CD4-positive, alpha-beta T cell (primary cell): ENCODE results near the gene SOWAHA. TPM values are rescaled to one million over a fixed set of nuclear protein-coding genes. Genes with fewer than 3 reads are reported as not detected.

ENCODE experiments used
- ATAC-seq: fragments of 200-7000 bp; cut with Tn5 transposase; one replicate; pipeline ENCODE4 v1.10.0; 2022; ENCODE audit warnings: mild to moderate bottlenecking; ENCODE audit not compliant: poor library complexity
- CTCF ChIA-PET: fragments of 350-600 bp; sonication (Branson Sonifier 250); formaldehyde crosslinking; loops from one replicate; lab custom pipeline; 2021; ENCODE audit warnings: antibody characterized with exemption, inconsistent platforms; lab: Charles Lee
- POLR2A ChIA-PET: fragments of 350-600 bp; sonication (Branson Sonifier 250); formaldehyde crosslinking; loops from one replicate; lab custom pipeline; 2021; ENCODE audit warnings: antibody characterized with exemption, inconsistent platforms; lab: Charles Lee
- DNase-seq, 14 experiments: peaks; one replicate each; pipeline ENCODE4 v3.0.0-alpha.2; 2013 to 2020; ENCODE audit warnings: mixed read lengths in 2 of 14
- H3K27ac ChIP-seq, 2 donors: one replicate each; pipeline versions ENCODE4 v1.5.1 to v1.7.0; 2013; ENCODE audit warnings: low read length in 2 of 2, low read depth in 1 of 2, mild to moderate bottlenecking in 1 of 2
- H3K27me3 ChIP-seq, 2 experiments: 1 replicate in 1 of 2; 2 replicates in 1 of 2; pipeline versions ENCODE4 v1.6.1 to v1.7.0; 2013; ENCODE audit warnings: low read length in 2 of 2, control low read depth in 1 of 2, mild to moderate bottlenecking in 1 of 2, moderate library complexity in 1 of 2; ENCODE audit not compliant: insufficient read depth in 2 of 2, control insufficient read depth in 1 of 2
- H3K36me3 ChIP-seq: one replicate; pipeline ENCODE4 v1.6.1; 2013; ENCODE audit warnings: low read length, control low read depth; ENCODE audit not compliant: insufficient read depth
- H3K4me1 ChIP-seq: one replicate; pipeline ENCODE4 v1.6.1; 2013; ENCODE audit warnings: low read length, control low read depth; ENCODE audit not compliant: insufficient read depth
- H3K4me3 ChIP-seq: one replicate; pipeline ENCODE4 v1.5.1; 2013; ENCODE audit warnings: mild to moderate bottlenecking, low read length, moderate library complexity
- H3K9me3 ChIP-seq, 2 experiments: 1 replicate in 1 of 2; 2 replicates in 1 of 2; pipeline versions ENCODE4 v1.6.1 to v1.7.0; 2013; ENCODE audit warnings: low read length in 2 of 2, mild to moderate bottlenecking in 2 of 2, control low read depth in 1 of 2, moderate library complexity in 1 of 2; ENCODE audit not compliant: control insufficient read depth in 1 of 2, insufficient read depth in 1 of 2
- H3K27ac Mint-ChIP-seq: one replicate; pipeline ENCODE4 v1.8.0; 2020; ENCODE audit warnings: mixed read lengths
- H3K27me3 Mint-ChIP-seq: one replicate; pipeline ENCODE4 v1.8.0; 2021; ENCODE audit warnings: mixed read lengths
- H3K36me3 Mint-ChIP-seq: one replicate; pipeline ENCODE4 v1.8.0; 2021; ENCODE audit warnings: low read depth, mixed read lengths
- H3K4me1 Mint-ChIP-seq: one replicate; pipeline ENCODE4 v1.8.0; 2021; ENCODE audit warnings: low read depth, mixed read lengths
- H3K4me3 Mint-ChIP-seq: one replicate; pipeline ENCODE4 v1.8.0; 2020; ENCODE audit warnings: mild to moderate bottlenecking, mixed read lengths
- H3K9me3 Mint-ChIP-seq: one replicate; pipeline ENCODE4 v1.8.0; 2020; ENCODE audit warnings: mixed read lengths
- intact Hi-C, 2 experiments: fragments of 100-400 bp; cut with DNase I in 1 of 2; cut with micrococcal nuclease in 1 of 2; formaldehyde crosslinking; loops; one replicate each; pipeline versions ENCODE4 v1.15.1 to v1.9.0; 2023 to 2025; cut with DNase I, micrococcal nuclease
- total RNA-seq, 174 experiments: library from RNA in 2 of 174; stranded (reverse) in 2 of 174; gene quantifications; one replicate each; pipeline ENCODE4 v1.2.3 and lab custom pipeline; 2021 to 2026
- TF ChIP-seq, protein P1 (sequence below): fragments of 200-600 bp; IDR thresholded peaks from one replicate; pipeline ENCODE4 v1.8.0; 2022; ENCODE audit warnings: antibody characterized with exemption, mild to moderate bottlenecking

Gene SOWAHA
- total RNA-seq, 2 experiments from 2014 or later: not detected

- Mint-ChIP-seq H3K27me3 (peaks cover 82% of the 10 kb centered on the region), H3K4me3 (no peak overlapping the region), H3K9me3 (no peaks in the 10 kb centered on the region), H3K4me1 (peaks cover 16% of the 10 kb centered on the region), H3K27ac (no peak overlapping the region), H3K36me3 (no peaks in the 10 kb centered on the region)
- POLR2A ChIA-PET: no interaction called here
- no peaks in the 10 kb centered on the region for H3K9me3 ChIP-seq
- CTCF ChIA-PET: no interaction called here
- H3K27me3 ChIP-seq: peaks cover 23 to 46% of the 10 kb centered on the region in 2 experiments
- H3K4me1 ChIP-seq: peaks cover 13% of the 10 kb centered on the region
- H3K4me3 ChIP-seq: no peak overlapping the region
- intact Hi-C loops: no loop called here
- no peak for ATAC-seq
- no peak for DNase-seq
- H3K27ac ChIP-seq: no peak overlapping the region
- TF ChIP-seq, protein P1, sequence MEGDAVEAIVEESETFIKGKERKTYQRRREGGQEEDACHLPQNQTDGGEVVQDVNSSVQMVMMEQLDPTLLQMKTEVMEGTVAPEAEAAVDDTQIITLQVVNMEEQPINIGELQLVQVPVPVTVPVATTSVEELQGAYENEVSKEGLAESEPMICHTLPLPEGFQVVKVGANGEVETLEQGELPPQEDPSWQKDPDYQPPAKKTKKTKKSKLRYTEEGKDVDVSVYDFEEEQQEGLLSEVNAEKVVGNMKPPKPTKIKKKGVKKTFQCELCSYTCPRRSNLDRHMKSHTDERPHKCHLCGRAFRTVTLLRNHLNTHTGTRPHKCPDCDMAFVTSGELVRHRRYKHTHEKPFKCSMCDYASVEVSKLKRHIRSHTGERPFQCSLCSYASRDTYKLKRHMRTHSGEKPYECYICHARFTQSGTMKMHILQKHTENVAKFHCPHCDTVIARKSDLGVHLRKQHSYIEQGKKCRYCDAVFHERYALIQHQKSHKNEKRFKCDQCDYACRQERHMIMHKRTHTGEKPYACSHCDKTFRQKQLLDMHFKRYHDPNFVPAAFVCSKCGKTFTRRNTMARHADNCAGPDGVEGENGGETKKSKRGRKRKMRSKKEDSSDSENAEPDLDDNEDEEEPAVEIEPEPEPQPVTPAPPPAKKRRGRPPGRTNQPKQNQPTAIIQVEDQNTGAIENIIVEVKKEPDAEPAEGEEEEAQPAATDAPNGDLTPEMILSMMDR: no peak
- H3K36me3 ChIP-seq: no peaks in the 10 kb centered on the region
These were observed 4.2 kb upstream of the SOWAHA start for GRCh38 chr5:132808866-132809265.

DNA sequence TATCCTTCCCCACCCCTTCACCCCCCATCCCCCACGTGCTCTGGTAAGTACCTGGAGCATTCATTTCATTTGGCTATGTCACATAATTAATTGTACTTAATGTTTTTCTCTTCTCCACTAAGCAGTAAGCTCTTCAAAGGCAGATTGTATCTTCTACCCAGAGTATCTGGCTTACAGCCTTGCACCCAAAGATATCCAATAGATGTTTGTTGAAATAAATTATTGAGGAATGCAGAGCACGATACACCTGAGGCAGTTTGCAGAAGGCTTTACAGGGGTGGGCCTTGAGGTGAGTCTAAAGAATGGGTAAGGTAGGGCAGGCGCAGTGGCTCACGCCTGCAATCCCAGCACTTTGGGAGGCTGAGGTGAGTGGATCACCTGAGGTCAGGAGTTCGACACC lies 2.5 kb upstream of the SOWAHA start:
- ChIA-PET POLR2A (no interaction called here), CTCF (interaction anchor here (0.7 to 1.8 kb wide), 3 partner anchors 10 to 1848 kb away, joined by 3 to 7 read pairs (median 3); partner anchors contain the start of gene KIF3A)
- H3K4me3 ChIP-seq: no peak overlapping the region
- Mint-ChIP-seq H3K9me3 (no peaks in the 10 kb centered on the region), H3K4me1 (peaks cover 16% of the 10 kb centered on the region), H3K36me3 (no peaks in the 10 kb centered on the region), H3K4me3 (no peak overlapping the region), H3K27ac (no peak overlapping the region), H3K27me3 (peaks cover 69% of the 10 kb centered on the region)
- intact Hi-C loops: no loop called here
- TF ChIP-seq, protein P1: no peak
- peaks cover 16% of the 10 kb centered on the region for H3K4me1 ChIP-seq
- H3K36me3 ChIP-seq: no peaks in the 10 kb centered on the region
- no peak overlapping the region for H3K27ac ChIP-seq
- no peak for ATAC-seq
- DNase-seq: no peak
- no peaks in the 10 kb centered on the region for H3K9me3 ChIP-seq
- peaks cover 23 to 47% of the 10 kb centered on the region in 2 experiments for H3K27me3 ChIP-seq

DNA sequence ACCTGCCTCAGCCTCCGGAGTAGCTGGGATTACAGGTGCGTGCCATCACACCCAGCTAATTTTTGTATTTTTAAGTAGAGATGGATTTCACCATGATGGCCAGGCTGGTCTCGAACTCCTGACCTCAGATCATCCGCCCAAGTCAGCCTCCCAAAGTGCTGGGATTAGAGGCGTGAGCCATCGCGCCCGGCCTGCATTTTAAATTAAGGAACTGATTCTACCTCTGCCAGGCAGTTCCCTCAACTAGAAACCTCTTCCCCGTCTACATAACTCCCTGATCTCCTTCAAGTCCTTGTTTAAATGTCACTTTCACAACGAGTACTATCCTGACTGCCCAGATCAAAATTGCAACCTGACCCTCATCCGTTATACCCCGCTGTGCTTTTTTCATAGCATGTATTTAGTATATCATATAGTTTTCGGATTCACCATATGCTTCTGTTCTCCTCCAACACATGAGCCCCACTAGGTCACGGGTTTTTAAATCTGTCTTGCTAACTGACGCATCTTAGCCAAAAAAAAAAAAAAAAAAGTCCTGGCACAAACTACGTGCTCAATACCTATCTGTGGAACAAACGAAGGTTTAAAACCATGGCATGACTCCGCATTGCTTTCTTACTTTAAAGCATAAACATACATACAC lies 858 bp upstream of the SOWAHA start:
- Mint-ChIP-seq H3K27ac (no peak overlapping the region), H3K4me1 (peaks cover 16% of the 10 kb centered on the region), H3K27me3 (peaks cover 63% of the 10 kb centered on the region), H3K36me3 (no peaks in the 10 kb centered on the region), H3K9me3 (no peaks in the 10 kb centered on the region), H3K4me3 (peak overlapping the region; percentile 88)
- TF ChIP-seq, protein P1: no peak
- H3K27me3 ChIP-seq: peaks cover 23 to 47% of the 10 kb centered on the region in 2 experiments
- ChIA-PET POLR2A (no interaction called here), CTCF (interaction anchor here (1.8 kb wide), 1 partner anchor 8 kb away, joined by 7 read pairs; no protein-coding TSS in a partner anchor)
- intact Hi-C loops: no loop called here
- no peak overlapping the region for H3K4me3 ChIP-seq
- no peaks in the 10 kb centered on the region for H3K36me3 ChIP-seq
- DNase-seq (peak in 1 of 14 experiments; percentile 19), ATAC-seq (no peak)
- H3K9me3 ChIP-seq: no peaks in the 10 kb centered on the region
- peaks cover 16% of the 10 kb centered on the region for H3K4me1 ChIP-seq
- no peak overlapping the region for H3K27ac ChIP-seq
